Colonic mucosa (tissue), 4 donors: ENCODE data around the gene ARF1. TPM values are rescaled to one million over a fixed set of nuclear protein-coding genes. Genes with fewer than 3 reads are reported as not detected.
A peak's percentile ranks its signal among the peaks of the same experiment; 100 is the strongest.

Source experiments
- DNase-seq: peaks from one replicate; pipeline ENCODE4 v3.0.0-alpha.2; 2020
- H3K27ac ChIP-seq: fragments of 200-600 bp; one replicate; pipeline ENCODE4 v1.8.0; 2021
- H3K27me3 ChIP-seq: fragments of 200-600 bp; one replicate; pipeline ENCODE4 v1.8.0; 2021
- H3K36me3 ChIP-seq: fragments of 200-600 bp; one replicate; pipeline ENCODE4 v1.8.0; 2021
- H3K4me1 ChIP-seq: fragments of 200-600 bp; one replicate; pipeline ENCODE4 v1.8.0; 2021; ENCODE audit warnings: mild to moderate bottlenecking
- H3K4me3 ChIP-seq: fragments of 200-600 bp; one replicate; pipeline ENCODE4 v1.8.0; 2021
- H3K9ac ChIP-seq, 2 donors: one replicate each; pipeline ENCODE4 v1.7.0; 2013; ENCODE audit warnings: control low read depth in 2 of 2, low read depth in 2 of 2, low read length in 2 of 2
- H3K9me3 ChIP-seq: fragments of 200-600 bp; one replicate; pipeline ENCODE4 v1.8.0; 2021
- intact Hi-C: fragments of 100-400 bp; cut with DNase I; formaldehyde crosslinking; loops from one replicate; pipeline ENCODE4 v1.14.1; 2022
- total RNA-seq, 2 donors: library from RNA; stranded (reverse); fragmentation: NEBNext Ultra II Directional in 1 of 2; extraction: Animal tissue kit (Norgen Biotek cat#: 25700) in 1 of 2; gene quantifications; one replicate each; pipeline ENCODE4 v1.2.1, GENCODE V29; 2021
- TF ChIP-seq, protein P1 (sequence below): fragments of 200-600 bp; IDR thresholded peaks from one replicate; pipeline ENCODE4 v1.8.0; 2022; ENCODE audit warnings: antibody characterized with exemption, mild to moderate bottlenecking
- donor health status: healthy.
- donor health status: DM: no; HTN: no; CAD: no.
- donor health status: DM: no; HTN: no; CAD: no.

Gene ARF1
- total RNA-seq, 2 donors from 2014 or later, result 522 to 586 TPM

DNA sequence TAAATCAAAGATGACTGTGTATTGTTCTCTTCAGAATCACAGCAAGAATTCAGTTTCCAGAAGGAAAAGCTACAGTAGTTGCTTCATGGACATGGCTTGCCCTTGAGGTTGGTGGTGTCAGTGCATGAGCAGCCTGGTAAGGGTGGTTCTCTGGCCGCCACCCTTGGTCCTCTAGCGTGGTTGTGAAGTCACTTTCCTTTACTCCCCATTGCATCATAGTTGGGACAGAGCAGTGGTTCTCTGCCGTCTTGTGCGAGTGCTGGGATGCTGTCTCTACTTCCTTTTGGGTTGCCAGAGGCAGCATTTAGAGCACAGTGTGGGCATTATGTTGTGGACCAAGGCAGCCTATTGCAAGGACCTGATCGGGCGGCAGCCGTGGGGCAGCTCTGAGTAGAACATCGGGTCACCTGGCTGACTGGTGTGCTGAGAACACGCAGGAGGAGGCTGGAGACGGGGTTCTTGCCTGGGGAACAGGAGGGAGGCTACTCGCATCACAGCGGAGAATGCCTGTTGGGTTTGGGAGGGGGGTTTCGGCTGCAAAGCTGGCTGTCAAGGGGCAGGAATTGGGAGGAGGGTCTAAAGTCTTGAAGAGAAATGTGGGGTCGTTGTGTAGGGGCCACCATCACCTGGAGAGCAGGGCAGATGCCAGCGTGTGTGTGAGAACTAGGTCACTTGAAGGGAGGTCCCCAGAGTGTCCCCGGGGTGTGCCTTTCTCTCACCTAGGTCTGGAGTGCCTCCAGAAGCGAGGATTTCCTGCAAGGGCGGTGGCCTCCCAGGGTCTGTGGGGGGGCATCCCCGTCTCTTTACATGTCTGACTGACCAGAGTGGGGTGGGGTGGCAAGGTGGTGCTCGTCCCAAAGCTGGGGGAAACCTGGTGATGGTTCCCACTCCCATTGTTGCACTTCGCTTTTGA is 6.3 kb downstream of the ARF1 start:
- Histone ChIP-seq H3K9ac (no peak overlapping the region), H3K4me1 (peaks cover 46% of the 10 kb centered on the region), H3K27me3 (no peaks in the 10 kb centered on the region), H3K4me3 (no peak overlapping the region), H3K9me3 (no peaks in the 10 kb centered on the region), H3K27ac (no peak overlapping the region), H3K36me3 (no peaks in the 10 kb centered on the region)
- no peak for DNase-seq
- intact Hi-C loops, result no loop called here
- TF ChIP-seq, protein P1, sequence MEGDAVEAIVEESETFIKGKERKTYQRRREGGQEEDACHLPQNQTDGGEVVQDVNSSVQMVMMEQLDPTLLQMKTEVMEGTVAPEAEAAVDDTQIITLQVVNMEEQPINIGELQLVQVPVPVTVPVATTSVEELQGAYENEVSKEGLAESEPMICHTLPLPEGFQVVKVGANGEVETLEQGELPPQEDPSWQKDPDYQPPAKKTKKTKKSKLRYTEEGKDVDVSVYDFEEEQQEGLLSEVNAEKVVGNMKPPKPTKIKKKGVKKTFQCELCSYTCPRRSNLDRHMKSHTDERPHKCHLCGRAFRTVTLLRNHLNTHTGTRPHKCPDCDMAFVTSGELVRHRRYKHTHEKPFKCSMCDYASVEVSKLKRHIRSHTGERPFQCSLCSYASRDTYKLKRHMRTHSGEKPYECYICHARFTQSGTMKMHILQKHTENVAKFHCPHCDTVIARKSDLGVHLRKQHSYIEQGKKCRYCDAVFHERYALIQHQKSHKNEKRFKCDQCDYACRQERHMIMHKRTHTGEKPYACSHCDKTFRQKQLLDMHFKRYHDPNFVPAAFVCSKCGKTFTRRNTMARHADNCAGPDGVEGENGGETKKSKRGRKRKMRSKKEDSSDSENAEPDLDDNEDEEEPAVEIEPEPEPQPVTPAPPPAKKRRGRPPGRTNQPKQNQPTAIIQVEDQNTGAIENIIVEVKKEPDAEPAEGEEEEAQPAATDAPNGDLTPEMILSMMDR, result no peak

DNA sequence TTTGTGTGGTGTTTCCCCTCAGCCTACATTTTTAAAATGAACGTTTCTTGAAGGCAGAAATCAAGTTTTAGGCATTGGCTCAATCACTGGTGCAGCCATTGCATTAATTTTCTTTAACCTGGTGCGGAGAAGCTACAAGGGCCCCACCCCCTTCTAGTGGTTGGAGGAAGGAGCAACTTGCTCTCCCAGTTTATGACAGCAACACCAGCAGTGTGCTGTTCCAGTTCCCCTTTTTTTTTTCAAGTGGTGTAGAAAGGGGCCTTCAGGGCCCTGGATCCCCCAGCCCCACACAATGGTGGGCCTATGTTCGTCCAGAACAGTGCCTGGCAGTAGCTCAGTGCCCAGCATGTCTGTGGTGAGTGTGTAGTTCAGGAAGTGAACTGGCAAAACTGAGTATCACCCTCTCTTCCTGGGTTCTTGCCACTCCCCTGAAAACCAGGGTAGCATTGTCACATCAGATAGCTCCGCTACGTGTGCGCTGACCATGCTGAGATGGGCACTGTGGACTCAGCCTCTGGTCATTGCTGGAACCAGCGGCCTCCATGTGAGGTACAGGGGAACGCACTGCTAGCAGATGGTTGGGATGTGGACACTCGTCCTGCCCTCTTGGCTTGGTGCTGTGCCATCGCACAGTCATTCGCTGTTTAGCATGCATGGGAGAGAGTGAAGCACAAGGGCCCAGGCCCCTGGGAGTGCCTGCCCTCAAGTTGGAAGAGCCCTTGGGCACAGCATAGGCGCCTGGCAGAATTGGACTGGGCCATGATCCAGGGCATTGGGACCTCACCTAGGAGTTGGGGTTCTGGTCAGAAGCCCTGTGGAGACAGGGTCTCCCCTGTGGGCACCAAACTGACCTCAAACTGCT is 7.2 kb downstream of the ARF1 start:
- H3K9me3 ChIP-seq, result no peaks in the 10 kb centered on the region
- no peak overlapping the region for H3K4me3 ChIP-seq
- H3K36me3 ChIP-seq, result no peaks in the 10 kb centered on the region
- intact Hi-C loops, result no loop called here
- no peaks in the 10 kb centered on the region for H3K27me3 ChIP-seq
- H3K4me1 ChIP-seq, result peaks cover 39% of the 10 kb centered on the region
- TF ChIP-seq, protein P1, result no peak
- DNase-seq, result no peak
- H3K27ac ChIP-seq, result no peak overlapping the region
- peak overlapping the region in 1 of 2 donors; percentile 0 for H3K9ac ChIP-seq

GRCh38 chr1:228090613-228091081 is 8.1 kb downstream of the ARF1 start:
- Histone ChIP-seq H3K9me3 (no peaks in the 10 kb centered on the region), H3K4me1 (peaks cover 31% of the 10 kb centered on the region), H3K36me3 (no peaks in the 10 kb centered on the region), H3K27ac (no peak overlapping the region), H3K4me3 (no peak overlapping the region), H3K27me3 (no peaks in the 10 kb centered on the region), H3K9ac (no peak overlapping the region)
- intact Hi-C loops, result no loop called here
- no peak for DNase-seq
- TF ChIP-seq, protein P1, result no peak

- TF ChIP-seq, protein P1, result no peak
- no peak for DNase-seq
- no peaks in the 10 kb centered on the region for H3K9me3 ChIP-seq
- H3K36me3 ChIP-seq, result no peaks in the 10 kb centered on the region
- H3K9ac ChIP-seq, result no peak overlapping the region
- no peak overlapping the region for H3K4me3 ChIP-seq
- no peaks in the 10 kb centered on the region for H3K27me3 ChIP-seq
- peaks cover 27% of the 10 kb centered on the region for H3K4me1 ChIP-seq
- no peak overlapping the region for H3K27ac ChIP-seq
- intact Hi-C loops, result no loop called here
Measured at GRCh38 chr1:228091084-228091483, 8.6 kb downstream of the ARF1 start.

GRCh38 chr1:228092342-228093049 is 10.0 kb downstream of the ARF1 start:
- Histone ChIP-seq H3K27me3 (no peaks in the 10 kb centered on the region), H3K9ac (no peak overlapping the region), H3K4me3 (no peak overlapping the region), H3K27ac (no peak overlapping the region), H3K36me3 (no peaks in the 10 kb centered on the region), H3K9me3 (no peaks in the 10 kb centered on the region), H3K4me1 (peaks cover 18% of the 10 kb centered on the region)
- no peak for DNase-seq
- intact Hi-C loops, result no loop called here
- TF ChIP-seq, protein P1, result no peak
